GM11168 (cell line): ENCODE data around the gene VAX1.

Source experiments
- in situ Hi-C: fragments of 300-500 bp; cut with MboI; formaldehyde crosslinking; loops from one replicate; pipeline ENCODE4 v1.12.0; 2022; ENCODE audit warnings: low sequenced_read_pairs; ENCODE audit not compliant: unreplicated experiment

Gene VAX1

GRCh38 chr10:117164592-117165537 lies 26.8 kb upstream of the VAX1 start:
- in situ Hi-C loops: no loop called here

DNA sequence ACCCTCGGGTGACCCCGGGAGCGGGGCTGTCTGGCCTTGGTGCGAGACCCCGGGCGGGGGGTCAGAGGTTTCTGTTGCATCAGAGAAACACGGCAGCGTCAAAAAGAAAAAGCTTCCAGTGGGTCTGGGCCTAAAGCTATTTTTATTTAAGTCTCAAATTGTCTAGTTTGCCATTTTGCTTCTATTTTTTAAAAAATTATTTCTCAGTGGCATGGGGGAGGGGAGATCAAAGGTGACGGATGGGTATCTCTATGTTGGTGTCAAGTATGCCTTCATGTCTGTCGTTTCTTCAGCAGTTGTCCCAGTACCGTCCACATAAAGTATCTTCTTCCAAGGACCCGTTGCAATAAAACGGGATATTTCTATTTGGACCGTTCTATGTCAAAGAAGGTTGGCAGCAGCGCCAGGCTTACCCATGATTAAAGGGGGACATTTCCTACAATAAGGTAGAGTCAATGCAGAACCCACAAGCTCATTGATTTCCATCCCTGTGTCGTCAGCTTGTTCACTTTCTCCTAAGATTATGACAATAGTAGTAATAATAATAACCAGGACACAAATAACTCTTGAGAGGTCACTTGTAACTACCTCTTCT lies 26.0 kb upstream of the VAX1 start:
- in situ Hi-C loops: no loop called here

DNA sequence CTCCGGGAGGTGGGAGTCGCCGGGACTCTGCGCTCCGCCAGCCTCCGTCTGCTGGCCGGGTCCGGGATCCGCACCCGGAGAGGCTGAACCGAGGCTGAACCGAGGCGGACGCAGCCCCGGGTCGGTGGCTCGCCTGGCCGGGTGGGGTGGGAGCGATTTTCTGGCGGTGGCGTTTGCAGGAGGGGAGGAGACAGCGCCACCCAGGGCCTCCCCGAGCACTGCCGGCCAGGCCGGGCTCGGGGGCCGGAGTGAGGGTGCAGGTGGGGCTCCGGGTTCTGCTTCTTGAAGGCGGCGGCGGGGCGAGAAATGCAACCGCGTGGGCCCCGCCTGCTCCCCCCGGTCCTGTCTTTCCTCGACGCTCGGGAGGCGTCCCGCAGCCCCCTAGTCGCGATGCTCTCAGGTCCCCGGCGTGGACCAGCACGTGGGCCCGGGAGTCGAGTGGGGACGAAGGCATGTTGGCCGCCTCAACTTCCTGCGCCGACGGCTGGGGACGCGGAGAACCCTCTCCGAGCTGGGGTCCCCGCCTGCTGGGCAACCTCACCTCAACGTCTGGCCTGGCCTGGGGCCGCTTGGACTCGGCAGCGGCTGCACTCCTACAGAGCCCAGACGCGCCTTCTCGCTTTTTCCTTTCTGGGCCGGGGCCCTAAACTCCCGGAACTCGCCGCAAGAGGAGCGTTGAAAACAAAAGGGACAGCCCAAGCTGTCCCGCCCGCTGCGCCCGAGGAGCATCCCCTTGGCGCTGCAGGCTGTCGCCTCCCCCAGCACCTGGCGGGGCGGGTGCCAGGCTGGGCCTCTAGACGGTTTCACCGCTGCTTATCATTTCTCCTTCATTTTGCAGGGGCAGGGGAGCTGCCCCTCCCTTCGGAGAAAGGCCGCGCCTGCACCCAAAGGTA lies 25.2 kb upstream of the VAX1 start:
- in situ Hi-C loops: no loop called here

- in situ Hi-C loops: no loop called here
Observed at GRCh38 chr10:117162093-117163060, 24.3 kb upstream of the VAX1 start.

GRCh38 chr10:117161386-117162033 lies 23.4 kb upstream of the VAX1 start:
- in situ Hi-C loops: no loop called here

- in situ Hi-C loops: no loop called here
Observed at GRCh38 chr10:117160567-117160966, 22.5 kb upstream of the VAX1 start.

DNA sequence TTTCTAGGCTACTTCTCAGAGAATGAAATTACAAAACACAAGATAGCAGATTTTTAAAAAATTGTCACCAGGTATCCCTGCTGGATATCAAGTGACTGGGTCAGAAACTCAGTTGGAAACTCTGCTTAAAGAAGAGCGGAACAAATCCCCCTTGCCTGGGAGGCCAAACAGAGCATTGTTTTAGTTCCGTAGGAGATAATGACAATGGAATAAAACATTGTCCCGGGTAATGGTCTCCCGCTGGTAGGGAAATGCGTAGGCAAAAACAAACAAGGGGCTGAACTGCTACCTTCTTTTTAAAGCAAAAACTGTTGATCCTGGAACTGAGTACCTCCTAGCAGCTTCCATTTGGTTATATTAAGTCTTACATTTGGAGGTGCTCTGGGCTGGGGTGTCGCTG lies 21.3 kb upstream of the VAX1 start:
- in situ Hi-C loops: no loop called here

GRCh38 chr10:117158297-117158696 lies 20.2 kb upstream of the VAX1 start:
- in situ Hi-C loops: no loop called here

DNA sequence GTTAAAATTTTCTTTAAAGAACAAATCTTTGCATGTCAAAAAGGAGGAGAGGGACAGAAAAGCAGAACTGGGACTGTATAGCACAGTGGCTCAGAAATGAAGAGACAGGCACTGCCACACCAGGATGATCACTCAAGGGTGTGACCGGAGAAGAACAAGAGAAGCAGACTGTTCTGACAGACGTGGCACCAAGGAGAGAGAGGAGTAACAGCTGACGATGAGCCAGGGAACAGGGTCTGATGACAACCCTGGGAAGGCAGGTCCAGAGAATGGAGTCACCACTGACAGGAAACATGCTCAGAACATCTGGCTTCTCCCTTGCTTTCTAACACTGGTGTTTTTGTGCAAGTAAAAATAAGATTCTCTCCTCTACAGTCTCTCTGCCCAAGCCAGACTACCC lies 14.6 kb upstream of the VAX1 start:
- in situ Hi-C loops: no loop called here

DNA sequence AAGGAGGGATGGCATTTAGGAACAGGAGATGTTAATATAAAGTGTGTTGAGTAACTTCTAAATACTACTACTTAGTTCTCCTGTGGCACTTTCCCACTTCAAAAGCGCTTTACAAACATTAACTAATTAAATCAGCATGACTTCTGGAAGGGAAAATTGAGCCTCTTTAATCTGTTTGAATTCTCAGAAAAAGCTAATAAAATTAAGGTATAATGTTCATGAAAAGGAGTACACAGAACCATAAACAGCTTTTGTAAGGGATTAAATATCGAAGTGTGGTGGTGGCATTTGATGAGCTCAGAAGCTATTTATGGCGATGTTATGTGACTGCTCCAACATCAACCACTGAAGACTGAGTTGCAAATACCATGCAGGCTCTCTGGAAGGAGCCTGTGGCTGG lies 10.2 kb upstream of the VAX1 start:
- in situ Hi-C loops: no loop called here

DNA sequence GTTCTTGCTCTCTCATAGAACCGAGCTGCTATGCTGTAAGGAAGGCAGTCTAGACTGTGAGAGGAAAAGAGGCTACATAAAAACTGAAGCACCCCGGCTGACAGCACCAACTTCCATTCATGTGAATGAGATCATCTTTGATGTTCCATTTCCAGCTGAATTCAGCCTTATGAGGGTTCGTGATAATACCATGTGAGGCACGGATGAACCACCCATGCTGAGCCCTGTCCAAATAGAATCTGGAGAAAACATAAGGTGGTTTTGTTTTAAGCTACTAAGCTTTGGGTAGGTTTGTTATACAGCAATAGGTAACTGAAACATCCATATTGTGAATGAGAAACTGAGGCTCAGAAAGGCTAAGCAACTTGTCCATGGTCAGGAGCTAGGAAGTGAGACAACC lies 6.9 kb upstream of the VAX1 start:
- in situ Hi-C loops: no loop called here

GRCh38 chr10:117143103-117143823 lies 5.2 kb upstream of the VAX1 start:
- in situ Hi-C loops: no loop called here

- in situ Hi-C loops: no loop called here
Observed at GRCh38 chr10:117140525-117140902, 2.4 kb upstream of the VAX1 start.

- in situ Hi-C loops: no loop called here
Observed at GRCh38 chr10:117139581-117140524, 1.8 kb upstream of the VAX1 start.

- in situ Hi-C loops: no loop called here
Observed at GRCh38 chr10:117138838-117139580, 939 bp upstream of the VAX1 start.

DNA sequence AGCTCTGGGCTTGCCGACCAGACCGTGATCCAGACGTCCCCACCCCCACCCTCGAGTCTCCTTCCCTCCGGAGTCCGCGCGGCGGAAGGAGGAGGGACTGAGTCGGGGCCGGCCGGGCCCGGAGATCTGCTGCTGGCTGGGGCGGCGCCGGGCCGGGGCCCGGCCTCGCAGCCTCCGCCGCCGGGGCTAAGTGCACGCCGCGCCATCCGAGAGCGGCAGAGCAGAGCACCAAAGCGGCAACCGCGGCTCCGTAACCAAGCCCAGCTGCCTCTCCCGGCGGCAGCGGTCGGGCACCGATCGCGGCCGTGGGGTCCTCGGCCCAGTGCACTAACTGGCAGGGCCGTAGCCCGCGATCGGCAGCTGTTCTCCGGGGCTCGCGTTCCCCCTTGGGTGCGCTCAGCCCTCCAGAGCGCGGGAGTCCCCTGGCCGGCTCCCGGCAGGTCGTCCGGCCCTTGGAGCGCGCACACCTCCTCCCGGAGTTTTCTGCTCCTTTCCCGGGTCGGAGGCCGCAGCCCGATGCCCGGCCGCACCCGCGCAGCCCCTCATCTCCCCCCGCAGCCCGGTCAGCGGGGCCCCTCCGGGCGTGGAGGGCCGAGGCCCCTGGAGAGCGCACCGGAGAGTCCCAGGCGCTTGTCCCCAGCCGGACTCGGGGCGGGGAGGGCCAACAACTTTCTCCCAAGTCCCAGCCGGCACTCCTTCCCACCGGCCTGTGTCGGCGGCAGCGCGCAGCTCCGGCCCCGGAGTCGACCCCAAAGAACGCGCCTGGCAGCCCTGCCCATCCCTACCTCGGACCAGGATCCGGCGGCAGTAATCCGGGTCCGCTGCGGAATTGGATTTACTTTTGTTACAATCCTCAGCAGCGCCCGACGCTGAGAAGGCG lies 799 bp downstream of the VAX1 start:
- in situ Hi-C loops: no loop called here
